MM.1S (cell line): ENCODE results near the gene KRTAP4-16.
"Not testable (repeated sequence)": the region's sequence is repeated elsewhere in the genome, so short reads cannot be mapped to it uniquely, and the experiment has no call there.

Experiments
- DNase-seq: peaks from one replicate; pipeline ENCODE4 v3.0.0-alpha.2; 2015
- H2AFZ ChIP-seq: fragments of 300-600 bp; sonication (generic); 2 replicates; pipeline ENCODE4 v1.6.0; 2016; ENCODE audit warnings: antibody characterized with exemption, low read length
- H3F3A ChIP-seq: fragments of 300-600 bp; sonication (generic); 2 replicates; pipeline ENCODE4 v1.6.1; 2016; ENCODE audit warnings: mild to moderate bottlenecking, antibody characterized with exemption, low read length, moderate library complexity, mixed read lengths; ENCODE audit not compliant: insufficient read depth
- H3K27ac ChIP-seq: fragments of 300-600 bp; sonication (generic); 2 replicates; pipeline ENCODE4 v1.5.1; 2016; ENCODE audit warnings: mild to moderate bottlenecking, low read length
- H3K27me3 ChIP-seq: fragments of 300-600 bp; sonication (generic); replicated peaks from 2 replicates; pipeline ENCODE4 v1.6.0; 2016; ENCODE audit warnings: low read length; ENCODE audit not compliant: insufficient read depth
- H3K36me3 ChIP-seq: fragments of 300-600 bp; sonication (generic); replicated peaks from 2 replicates; pipeline ENCODE4 v1.6.1; 2016; ENCODE audit warnings: mild to moderate bottlenecking, low read length, mixed read lengths; ENCODE audit not compliant: insufficient read depth
- H3K4me1 ChIP-seq: fragments of 300-600 bp; sonication (generic); 2 replicates; pipeline ENCODE4 v1.6.1; 2016; ENCODE audit warnings: low read length, mixed read lengths
- H3K4me2 ChIP-seq: fragments of 300-600 bp; sonication (generic); 2 replicates; pipeline ENCODE4 v1.6.0; 2016; ENCODE audit warnings: low read depth, low read length
- H3K4me3 ChIP-seq: fragments of 300-600 bp; sonication (generic); 2 replicates; pipeline ENCODE4 v1.5.1; 2016; ENCODE audit warnings: low read length, mixed read lengths
- H3K79me2 ChIP-seq: fragments of 300-600 bp; sonication (generic); 2 replicates; pipeline ENCODE4 v1.6.1; 2016; ENCODE audit warnings: mixed run types, low read length, mixed read lengths
- H3K9ac ChIP-seq: fragments of 300-600 bp; sonication (generic); 2 replicates; pipeline ENCODE4 v1.6.1; 2016; ENCODE audit warnings: low read length, mixed read lengths
- H3K9me2 ChIP-seq: fragments of 300-600 bp; sonication (generic); replicated peaks from 2 replicates; pipeline ENCODE4 v1.6.1; 2016; ENCODE audit warnings: mild to moderate bottlenecking, low read length, mixed read lengths; ENCODE audit not compliant: insufficient read depth
- H3K9me3 ChIP-seq: fragments of 300-600 bp; sonication (generic); replicated peaks from 2 replicates; pipeline ENCODE4 v1.6.1; 2016; ENCODE audit warnings: mild to moderate bottlenecking, low read length, mixed read lengths; ENCODE audit not compliant: insufficient read depth
- H4K20me1 ChIP-seq: fragments of 300-600 bp; sonication (generic); 2 replicates; pipeline ENCODE4 v1.6.1; 2016; ENCODE audit warnings: mild to moderate bottlenecking, low read length, moderate library complexity, mixed read lengths; ENCODE audit not compliant: insufficient read depth
- CTCF ChIP-seq: fragments of 300-600 bp; sonication (generic); IDR thresholded peaks from 2 replicates; pipeline ENCODE4 v1.5.1; 2016; ENCODE audit warnings: antibody characterized with exemption, low read length, mixed read lengths
- EZH2 ChIP-seq: fragments of 300-600 bp; sonication (generic); optimal IDR thresholded peaks from 2 replicates; pipeline ENCODE3; 2017; ENCODE audit warnings: low read depth, mild to moderate bottlenecking, antibody characterized with exemption, low read length, mixed read lengths
- EZH2phosphoT487 ChIP-seq: fragments of 300-600 bp; sonication (generic); IDR thresholded peaks from 2 replicates; pipeline ENCODE4 v1.6.1; 2018; ENCODE audit warnings: antibody characterized with exemption, low read length

Gene KRTAP4-16

GRCh38 chr17:41140360-41141131 lies 38.5 kb upstream of the KRTAP4-16 start, which contains the start of gene KRTAP4-6:
Gene KRTAP4-6 (minus strand): TSS chr17:41140544. CDS start chr17:41140487, 57 bp downstream.
- Histone ChIP-seq H3K36me3 (no peaks in the 10 kb centered on the region), H3K9me2 (no peaks in the 10 kb centered on the region), H3K4me3 (no peak within 1 kb of the TSS), H3K27me3 (no peaks in the 10 kb centered on the region), H3K79me2 (no peaks in the 10 kb centered on the region), H3K9ac (no peak within 1 kb of the TSS), H2AFZ (no peak within 1 kb of the TSS), H3K27ac (no peak within 1 kb of the TSS), H3K9me3 (no peaks in the 10 kb centered on the region), H3K4me2 (no peak within 1 kb of the TSS), H4K20me1 (no peaks in the 10 kb centered on the region), H3F3A (no peaks in the 10 kb centered on the region), H3K4me1 (no peaks in the 10 kb centered on the region)
- TF ChIP-seq EZH2 (no peak), EZH2phosphoT487 (no peak), CTCF (no peak)
- no peak for DNase-seq

GRCh38 chr17:41139865-41140264 lies 37.9 kb upstream of the KRTAP4-16 start:
- not testable (repeated sequence) for H3K4me3 ChIP-seq, H3K36me3 ChIP-seq, H3K9me2 ChIP-seq, H3K79me2 ChIP-seq, H3K4me2 ChIP-seq, DNase-seq, H2AFZ ChIP-seq, H3K9me3 ChIP-seq, H4K20me1 ChIP-seq, H3K27me3 ChIP-seq, H3K4me1 ChIP-seq, H3K9ac ChIP-seq, H3K27ac ChIP-seq, H3F3A ChIP-seq

- H3K4me2 ChIP-seq: no peak overlapping the region
- H3K9me3 ChIP-seq: no peaks in the 10 kb centered on the region
- H3K9ac ChIP-seq: no peak overlapping the region
- no peaks in the 10 kb centered on the region for H3K79me2 ChIP-seq
- no peak for DNase-seq
- H3K36me3 ChIP-seq: no peaks in the 10 kb centered on the region
- H2AFZ ChIP-seq: no peak overlapping the region
- H3K9me2 ChIP-seq: no peaks in the 10 kb centered on the region
- H3F3A ChIP-seq: no peaks in the 10 kb centered on the region
- no peak overlapping the region for H3K27ac ChIP-seq
- TF ChIP-seq EZH2phosphoT487 (no peak), CTCF (no peak), EZH2 (no peak)
- no peaks in the 10 kb centered on the region for H4K20me1 ChIP-seq
- no peaks in the 10 kb centered on the region for H3K4me1 ChIP-seq
- H3K4me3 ChIP-seq: no peak overlapping the region
- no peaks in the 10 kb centered on the region for H3K27me3 ChIP-seq
Measured at GRCh38 chr17:41133880-41134735, 32.1 kb upstream of the KRTAP4-16 start.
